ENCODE results near the gene GPC4.

The GPC4 gene

DNA sequence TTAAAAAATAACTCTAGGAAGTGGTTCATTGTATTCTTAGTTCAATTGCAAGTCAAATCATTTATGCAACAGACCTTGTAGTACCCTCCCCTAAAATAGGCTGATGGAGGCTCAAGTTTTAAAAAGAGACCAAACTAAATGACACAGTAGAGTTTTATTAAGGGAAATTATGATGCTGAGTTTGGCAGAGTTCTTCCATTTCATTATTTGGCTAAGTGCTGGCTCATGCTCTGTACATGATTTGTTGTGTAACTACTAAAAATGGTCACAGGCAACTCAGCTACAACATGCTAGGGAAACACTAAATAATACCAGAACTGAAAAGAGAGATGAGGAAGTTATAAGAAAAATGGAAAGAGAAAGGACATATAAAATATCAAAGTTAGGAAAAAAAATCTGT is 101.0 kb downstream of the GPC4 start:
- Histone ChIP-seq H3K27ac (ENCODE audit: low read depth, low read length) (no peak overlapping the region), H3K4me3 (ENCODE audit: low read depth in 1 of 2, low read length in 2 of 2) (no peak overlapping the region), H3K36me3 (ENCODE audit: control insufficient read depth in 1 of 2, insufficient read depth in 2 of 2, low read length in 2 of 2) (no peaks in the 10 kb centered on the region), H3K9me3 (ENCODE audit: control insufficient read depth in 1 of 2, low read length in 2 of 2) (no peaks in the 10 kb centered on the region), H3K4me1 (ENCODE audit: control insufficient read depth in 1 of 2, insufficient read depth in 2 of 2, low read length in 2 of 2) (no peaks in the 10 kb centered on the region), H3K9ac (ENCODE audit: low read depth in 1 of 2, low read length in 2 of 2) (no peak overlapping the region), H3K27me3 (ENCODE audit: control insufficient read depth in 1 of 2, insufficient read depth in 2 of 2, low read length in 2 of 2) (no peaks in the 10 kb centered on the region)

DNA sequence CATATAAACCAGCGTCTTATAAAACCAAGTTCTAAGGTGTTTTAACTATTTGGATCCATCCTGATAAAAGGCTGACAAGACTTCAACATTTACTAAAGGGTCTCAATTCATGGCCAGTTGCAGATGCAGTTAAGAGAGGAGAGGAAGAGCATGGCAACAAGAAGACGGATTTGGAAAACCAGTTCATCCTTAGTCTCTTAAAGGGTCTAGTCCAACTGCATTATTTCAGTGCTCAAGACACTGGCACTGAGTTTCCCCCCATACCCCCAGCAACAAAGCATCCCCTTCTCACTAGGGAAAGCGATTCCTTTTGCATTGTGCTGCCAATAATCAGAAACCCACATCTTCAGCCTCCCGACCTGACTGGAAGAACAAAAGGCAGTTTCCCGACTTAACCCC is 106.8 kb downstream of the GPC4 start:
- no peak overlapping the region for H3K9ac ChIP-seq (ENCODE audit: low read depth in 1 of 2, low read length in 2 of 2)
- H3K27ac ChIP-seq (ENCODE audit: low read depth, low read length): no peak overlapping the region
- no peaks in the 10 kb centered on the region for H3K4me1 ChIP-seq (ENCODE audit: control insufficient read depth in 1 of 2, insufficient read depth in 2 of 2, low read length in 2 of 2)
- H3K4me3 ChIP-seq (ENCODE audit: low read depth in 1 of 2, low read length in 2 of 2): no peak overlapping the region
- no peaks in the 10 kb centered on the region for H3K27me3 ChIP-seq (ENCODE audit: control insufficient read depth in 1 of 2, insufficient read depth in 2 of 2, low read length in 2 of 2)
- no peaks in the 10 kb centered on the region for H3K9me3 ChIP-seq (ENCODE audit: control insufficient read depth in 1 of 2, low read length in 2 of 2)
- H3K36me3 ChIP-seq (ENCODE audit: control insufficient read depth in 1 of 2, insufficient read depth in 2 of 2, low read length in 2 of 2): peaks cover 6 to 9% of the 10 kb centered on the region in 2 donors

DNA sequence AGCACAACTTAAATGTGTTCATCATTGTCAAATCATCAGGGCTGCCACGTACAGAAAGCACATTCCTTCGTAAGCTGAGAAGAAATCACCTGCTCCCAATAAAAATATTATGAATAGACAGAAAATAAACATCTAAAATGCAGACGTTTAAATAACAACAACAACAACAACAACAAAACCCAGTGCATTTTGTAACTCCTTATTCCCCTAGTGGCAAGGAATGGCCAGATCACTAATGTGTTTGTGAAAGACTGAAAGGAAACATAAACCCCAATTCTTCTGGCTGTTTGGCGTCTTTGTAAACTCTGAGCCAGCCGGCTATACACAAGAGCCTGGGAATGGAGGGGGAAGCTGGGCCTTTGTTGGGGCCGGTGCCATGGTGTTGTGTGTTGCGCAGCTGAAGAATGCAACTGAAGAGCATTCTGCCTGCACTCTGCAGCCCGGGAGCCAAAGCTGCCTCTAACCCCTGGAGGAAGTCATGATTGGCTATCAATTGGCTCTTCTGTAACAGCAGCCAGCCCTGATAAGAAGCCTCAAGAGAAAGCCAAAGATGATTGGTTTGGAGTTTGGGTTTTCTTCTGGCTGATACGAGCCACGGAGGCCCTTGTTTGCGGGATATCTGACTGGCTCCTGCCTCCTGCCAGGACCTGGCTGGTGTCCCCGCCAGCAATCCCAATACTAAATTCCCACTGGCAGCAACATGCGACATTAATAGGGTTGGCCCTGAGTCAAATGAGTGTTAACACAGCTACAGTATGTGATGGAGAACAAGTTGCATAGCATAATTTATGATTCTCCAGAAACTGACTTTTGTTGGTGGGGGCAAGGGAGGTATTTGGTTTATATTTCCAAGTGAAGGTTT is 107.4 kb downstream of the GPC4 start:
- no peak overlapping the region for H3K9ac ChIP-seq (ENCODE audit: low read depth in 1 of 2, low read length in 2 of 2)

DNA sequence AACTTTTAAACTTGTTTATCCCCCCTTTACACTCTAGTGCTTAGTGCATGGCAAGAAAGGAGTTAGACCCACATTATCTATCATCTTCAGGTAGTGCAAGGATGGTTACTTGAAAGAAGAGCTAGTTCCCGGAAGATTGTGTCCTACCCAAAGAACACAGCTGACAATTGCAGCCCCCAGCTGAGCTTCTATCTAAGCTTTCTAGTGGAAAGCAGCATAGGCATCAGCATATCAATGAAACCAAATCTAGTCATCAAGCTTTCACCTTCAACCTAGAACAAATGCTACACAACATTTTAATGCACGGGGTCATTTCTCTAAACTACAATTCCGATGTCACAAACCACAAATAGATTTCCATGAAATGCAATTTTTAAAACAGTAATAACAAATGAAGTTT is 108.2 kb downstream of the GPC4 start:
- Histone ChIP-seq H3K36me3 (ENCODE audit: control insufficient read depth in 1 of 2, insufficient read depth in 2 of 2, low read length in 2 of 2) (peaks cover 9 to 16% of the 10 kb centered on the region in 2 donors), H3K27ac (ENCODE audit: low read depth, low read length) (no peak overlapping the region), H3K9me3 (ENCODE audit: control insufficient read depth in 1 of 2, low read length in 2 of 2) (no peaks in the 10 kb centered on the region), H3K4me1 (ENCODE audit: control insufficient read depth in 1 of 2, insufficient read depth in 2 of 2, low read length in 2 of 2) (no peaks in the 10 kb centered on the region), H3K27me3 (ENCODE audit: control insufficient read depth in 1 of 2, insufficient read depth in 2 of 2, low read length in 2 of 2) (no peaks in the 10 kb centered on the region), H3K9ac (ENCODE audit: low read depth in 1 of 2, low read length in 2 of 2) (no peak overlapping the region), H3K4me3 (ENCODE audit: low read depth in 1 of 2, low read length in 2 of 2) (no peak overlapping the region)

More for the DNA sequence above, 107.4 kb downstream of the GPC4 start:
- Histone ChIP-seq H3K27ac (ENCODE audit: low read depth, low read length) (no peak overlapping the region), H3K4me1 (ENCODE audit: control insufficient read depth in 1 of 2, insufficient read depth in 2 of 2, low read length in 2 of 2) (no peaks in the 10 kb centered on the region), H3K36me3 (ENCODE audit: control insufficient read depth in 1 of 2, insufficient read depth in 2 of 2, low read length in 2 of 2) (peaks cover 9 to 10% of the 10 kb centered on the region in 2 donors), H3K9me3 (ENCODE audit: control insufficient read depth in 1 of 2, low read length in 2 of 2) (no peaks in the 10 kb centered on the region), H3K27me3 (ENCODE audit: control insufficient read depth in 1 of 2, insufficient read depth in 2 of 2, low read length in 2 of 2) (no peaks in the 10 kb centered on the region), H3K4me3 (ENCODE audit: low read depth in 1 of 2, low read length in 2 of 2) (no peak overlapping the region)

DNA sequence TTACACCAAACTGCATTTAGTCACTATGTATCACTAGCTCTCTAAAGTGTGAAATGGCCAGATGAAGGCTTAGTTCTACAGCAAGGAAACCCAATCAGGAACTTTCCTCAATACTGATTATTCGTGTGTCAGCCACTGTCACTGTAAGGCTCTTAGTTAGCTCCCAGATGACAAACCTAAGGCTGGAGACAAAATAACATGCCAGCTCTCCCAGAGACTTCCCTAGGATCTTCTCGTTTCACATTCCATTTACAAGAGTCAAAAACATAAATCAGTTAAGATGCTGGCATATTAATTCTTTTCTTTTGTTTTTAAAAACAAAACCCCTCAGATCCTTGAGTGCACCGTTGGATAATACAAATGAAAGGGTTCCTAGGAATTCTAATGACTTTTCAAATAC is 109.0 kb downstream of the GPC4 start:
- Histone ChIP-seq H3K4me1 (ENCODE audit: control insufficient read depth in 1 of 2, insufficient read depth in 2 of 2, low read length in 2 of 2) (no peaks in the 10 kb centered on the region), H3K27ac (ENCODE audit: low read depth, low read length) (no peak overlapping the region), H3K9me3 (ENCODE audit: control insufficient read depth in 1 of 2, low read length in 2 of 2) (no peaks in the 10 kb centered on the region), H3K36me3 (ENCODE audit: control insufficient read depth in 1 of 2, insufficient read depth in 2 of 2, low read length in 2 of 2) (peaks cover 11 to 16% of the 10 kb centered on the region in 2 donors), H3K9ac (ENCODE audit: low read depth in 1 of 2, low read length in 2 of 2) (no peak overlapping the region), H3K27me3 (ENCODE audit: control insufficient read depth in 1 of 2, insufficient read depth in 2 of 2, low read length in 2 of 2) (no peaks in the 10 kb centered on the region), H3K4me3 (ENCODE audit: low read depth in 1 of 2, low read length in 2 of 2) (no peak overlapping the region)

DNA sequence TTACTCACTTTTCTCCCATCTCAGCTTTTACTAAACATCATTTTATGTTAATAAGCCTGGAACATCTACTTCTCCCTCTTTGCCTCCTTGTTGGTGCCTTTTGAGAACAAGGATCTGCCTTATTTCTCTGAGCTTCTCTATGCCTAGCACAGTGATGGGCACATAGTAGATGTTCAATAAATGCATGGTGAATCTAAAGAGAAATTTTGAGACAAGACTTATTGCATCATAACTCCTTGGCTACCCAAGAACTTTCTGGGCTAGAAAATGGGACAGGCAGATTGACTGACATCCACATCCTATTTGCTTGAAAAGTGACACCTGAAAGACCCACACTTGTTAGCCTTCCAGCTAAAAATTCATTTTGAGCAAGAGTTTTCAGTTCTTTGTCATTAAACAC is 109.9 kb downstream of the GPC4 start:
- Histone ChIP-seq H3K4me3 (ENCODE audit: low read depth in 1 of 2, low read length in 2 of 2) (no peak overlapping the region), H3K9ac (ENCODE audit: low read depth in 1 of 2, low read length in 2 of 2) (no peak overlapping the region), H3K27me3 (ENCODE audit: control insufficient read depth in 1 of 2, insufficient read depth in 2 of 2, low read length in 2 of 2) (no peaks in the 10 kb centered on the region), H3K27ac (ENCODE audit: low read depth, low read length) (no peak overlapping the region), H3K36me3 (ENCODE audit: control insufficient read depth in 1 of 2, insufficient read depth in 2 of 2, low read length in 2 of 2) (peaks cover 14 to 16% of the 10 kb centered on the region in 2 donors), H3K9me3 (ENCODE audit: control insufficient read depth in 1 of 2, low read length in 2 of 2) (no peaks in the 10 kb centered on the region), H3K4me1 (ENCODE audit: control insufficient read depth in 1 of 2, insufficient read depth in 2 of 2, low read length in 2 of 2) (no peaks in the 10 kb centered on the region)

DNA sequence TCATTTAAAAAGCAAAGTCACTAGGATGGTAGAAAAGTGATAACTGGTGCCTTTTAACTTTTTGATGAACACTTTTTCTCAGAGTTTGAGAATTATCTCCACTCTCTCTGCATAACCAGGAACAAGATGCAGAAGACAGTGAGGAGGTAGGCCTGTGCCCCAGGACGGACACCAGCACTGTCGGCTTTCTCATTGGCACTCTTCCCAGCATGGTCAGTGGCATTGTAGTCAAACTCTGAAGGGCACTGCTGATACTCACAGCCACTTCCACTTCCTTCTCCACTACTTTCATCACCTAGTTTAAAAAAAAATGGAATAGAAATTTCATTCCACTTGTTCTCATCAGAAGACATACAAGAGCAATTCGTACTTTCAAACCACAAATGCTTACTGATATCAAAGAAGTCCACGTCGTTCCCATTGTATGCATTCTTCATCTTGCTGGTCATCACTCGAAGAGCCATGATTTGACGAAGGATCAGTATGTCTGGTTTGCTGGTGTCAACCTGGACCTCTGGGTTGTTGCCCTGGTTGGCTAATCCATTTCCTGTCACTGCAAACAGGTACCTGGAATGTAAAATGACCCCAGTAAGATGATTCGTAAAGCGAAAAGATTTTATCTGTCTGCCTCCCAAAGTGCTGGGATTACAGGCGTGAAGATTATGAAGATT is 112.4 kb downstream of the GPC4 start:
- H3K9ac ChIP-seq (ENCODE audit: low read depth in 1 of 2, low read length in 2 of 2): no peak overlapping the region

DNA sequence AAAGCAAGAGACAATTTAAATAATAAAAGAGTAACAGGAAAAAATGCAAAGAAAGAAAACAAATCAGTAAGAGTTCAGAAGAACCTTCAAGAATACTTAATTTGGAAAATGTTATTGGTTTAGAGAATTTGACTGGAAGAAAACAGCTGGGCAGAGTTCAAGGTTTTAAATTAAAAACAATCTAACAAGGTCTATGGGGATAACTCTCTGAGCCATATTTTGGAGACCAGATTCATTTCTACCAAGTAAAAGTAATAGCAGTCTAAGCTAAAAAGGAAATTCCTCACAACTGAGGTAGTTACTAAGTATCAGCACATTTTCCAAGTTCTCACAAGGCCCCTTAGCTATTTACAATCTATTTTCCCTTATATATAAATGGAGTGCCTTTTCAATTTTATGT is 114.7 kb downstream of the GPC4 start:
- H3K4me3 ChIP-seq (ENCODE audit: low read depth in 1 of 2, low read length in 2 of 2): no peak overlapping the region
- H3K4me1 ChIP-seq (ENCODE audit: control insufficient read depth in 1 of 2, insufficient read depth in 2 of 2, low read length in 2 of 2): no peaks in the 10 kb centered on the region
- no peaks in the 10 kb centered on the region for H3K9me3 ChIP-seq (ENCODE audit: control insufficient read depth in 1 of 2, low read length in 2 of 2)
- H3K9ac ChIP-seq (ENCODE audit: low read depth in 1 of 2, low read length in 2 of 2): no peak overlapping the region
- no peaks in the 10 kb centered on the region for H3K27me3 ChIP-seq (ENCODE audit: control insufficient read depth in 1 of 2, insufficient read depth in 2 of 2, low read length in 2 of 2)
- H3K36me3 ChIP-seq (ENCODE audit: control insufficient read depth in 1 of 2, insufficient read depth in 2 of 2, low read length in 2 of 2): peaks cover 7 to 16% of the 10 kb centered on the region in 2 donors
- no peak overlapping the region for H3K27ac ChIP-seq (ENCODE audit: low read depth, low read length)

More for the DNA sequence above, 112.4 kb downstream of the GPC4 start:
- no peaks in the 10 kb centered on the region for H3K4me1 ChIP-seq (ENCODE audit: control insufficient read depth in 1 of 2, insufficient read depth in 2 of 2, low read length in 2 of 2)
- H3K27me3 ChIP-seq (ENCODE audit: control insufficient read depth in 1 of 2, insufficient read depth in 2 of 2, low read length in 2 of 2): no peaks in the 10 kb centered on the region
- no peak overlapping the region for H3K27ac ChIP-seq (ENCODE audit: low read depth, low read length)
- H3K9me3 ChIP-seq (ENCODE audit: control insufficient read depth in 1 of 2, low read length in 2 of 2): no peaks in the 10 kb centered on the region
- no peak overlapping the region for H3K4me3 ChIP-seq (ENCODE audit: low read depth in 1 of 2, low read length in 2 of 2)
- peaks cover 14 to 16% of the 10 kb centered on the region in 2 donors for H3K36me3 ChIP-seq (ENCODE audit: control insufficient read depth in 1 of 2, insufficient read depth in 2 of 2, low read length in 2 of 2)

DNA sequence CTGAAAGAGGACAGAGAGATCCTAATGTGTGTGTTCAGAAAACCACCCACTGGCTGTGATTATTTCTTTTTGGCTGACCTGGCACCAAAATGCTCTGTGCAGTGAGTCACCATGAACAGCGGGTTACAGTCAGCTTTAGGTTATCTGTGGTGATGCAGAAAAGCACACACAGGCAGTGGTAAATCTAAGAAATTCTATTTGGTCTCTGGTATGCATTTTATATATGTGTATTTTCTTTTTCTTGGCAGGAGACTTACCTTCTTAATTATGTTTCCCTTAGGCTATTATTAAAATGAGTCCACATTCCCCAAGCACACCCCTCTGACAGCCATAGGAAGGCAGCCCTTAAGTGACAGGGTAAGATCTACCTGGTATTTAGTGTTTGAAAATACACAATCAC is 118.0 kb downstream of the GPC4 start:
- no peak overlapping the region for H3K4me3 ChIP-seq (ENCODE audit: low read depth in 1 of 2, low read length in 2 of 2)
- no peak overlapping the region for H3K27ac ChIP-seq (ENCODE audit: low read depth, low read length)
- H3K9me3 ChIP-seq (ENCODE audit: control insufficient read depth in 1 of 2, low read length in 2 of 2): no peaks in the 10 kb centered on the region
- H3K4me1 ChIP-seq (ENCODE audit: control insufficient read depth in 1 of 2, insufficient read depth in 2 of 2, low read length in 2 of 2): no peaks in the 10 kb centered on the region
- H3K9ac ChIP-seq (ENCODE audit: low read depth in 1 of 2, low read length in 2 of 2): no peak overlapping the region
- H3K36me3 ChIP-seq (ENCODE audit: control insufficient read depth in 1 of 2, insufficient read depth in 2 of 2, low read length in 2 of 2): peaks cover 0 to 5% of the 10 kb centered on the region in 2 donors
- H3K27me3 ChIP-seq (ENCODE audit: control insufficient read depth in 1 of 2, insufficient read depth in 2 of 2, low read length in 2 of 2): no peaks in the 10 kb centered on the region

DNA sequence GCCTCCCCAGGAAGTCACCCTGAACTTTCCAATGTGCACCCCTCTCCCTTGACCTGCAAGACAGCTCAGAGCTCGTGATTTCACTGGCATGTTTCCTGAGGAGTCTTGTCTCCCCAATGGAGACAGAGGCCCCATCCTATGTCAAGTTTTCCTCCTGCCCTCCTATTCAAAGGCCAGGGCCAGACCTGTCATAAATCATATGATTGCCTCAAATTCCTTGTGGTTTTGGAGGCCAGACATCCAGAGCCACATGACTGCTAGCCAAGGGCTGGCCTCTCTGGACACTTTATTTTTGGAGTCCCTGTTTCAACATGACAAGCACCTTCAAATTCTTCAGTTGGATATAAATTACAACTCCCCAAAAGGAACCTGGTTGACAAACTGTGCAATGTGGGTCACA is 121.2 kb downstream of the GPC4 start:
- H3K27me3 ChIP-seq (ENCODE audit: control insufficient read depth in 1 of 2, insufficient read depth in 2 of 2, low read length in 2 of 2): no peaks in the 10 kb centered on the region
- no peak overlapping the region for H3K9ac ChIP-seq (ENCODE audit: low read depth in 1 of 2, low read length in 2 of 2)
- H3K9me3 ChIP-seq (ENCODE audit: control insufficient read depth in 1 of 2, low read length in 2 of 2): no peaks in the 10 kb centered on the region
- H3K36me3 ChIP-seq (ENCODE audit: control insufficient read depth in 1 of 2, insufficient read depth in 2 of 2, low read length in 2 of 2): no peaks in the 10 kb centered on the region
- no peak overlapping the region for H3K27ac ChIP-seq (ENCODE audit: low read depth, low read length)
- H3K4me1 ChIP-seq (ENCODE audit: control insufficient read depth in 1 of 2, insufficient read depth in 2 of 2, low read length in 2 of 2): no peaks in the 10 kb centered on the region
- H3K4me3 ChIP-seq (ENCODE audit: low read depth in 1 of 2, low read length in 2 of 2): no peak overlapping the region
